ENCODE data around the gene EML4.
A peak's percentile ranks its signal among the peaks of the same experiment; 100 is the strongest.

EML4 gene

GRCh38 chr2:42224422-42225067 is 55.4 kb downstream of the EML4 start:
- H3K4me3 Mint-ChIP-seq: no peak overlapping the region
- DNase-seq: no peak
- H3K27me3 Mint-ChIP-seq (ENCODE audit: low read depth, poor library complexity): no peaks in the 10 kb centered on the region
- H3K9me3 Mint-ChIP-seq: no peaks in the 10 kb centered on the region
- H3K4me1 Mint-ChIP-seq: peaks cover 28% of the 10 kb centered on the region
- TF ChIP-seq CTCF (IDR thresholded peaks at IDR 0.05): no peak
- peak overlapping the region; percentile 2 for H3K27ac Mint-ChIP-seq
- H3K36me3 Mint-ChIP-seq (ENCODE audit: low read depth): peaks cover 31% of the 10 kb centered on the region

- H3K4me3 Mint-ChIP-seq: no peak overlapping the region
- no peaks in the 10 kb centered on the region for H3K27me3 Mint-ChIP-seq (ENCODE audit: low read depth, poor library complexity)
- peaks cover 30% of the 10 kb centered on the region for H3K36me3 Mint-ChIP-seq (ENCODE audit: low read depth)
- H3K4me1 Mint-ChIP-seq: peaks cover 34% of the 10 kb centered on the region
- no peak for DNase-seq
- no peaks in the 10 kb centered on the region for H3K9me3 Mint-ChIP-seq
- TF ChIP-seq CTCF (IDR thresholded peaks at IDR 0.05): no peak
- H3K27ac Mint-ChIP-seq: no peak overlapping the region
Measured at GRCh38 chr2:42225573-42225972, 56.4 kb downstream of the EML4 start.

- TF ChIP-seq CTCF (IDR thresholded peaks at IDR 0.05): no peak
- Mint-ChIP-seq H3K9me3 (no peaks in the 10 kb centered on the region), H3K36me3 (ENCODE audit: low read depth) (peaks cover 14% of the 10 kb centered on the region), H3K27me3 (ENCODE audit: low read depth, poor library complexity) (no peaks in the 10 kb centered on the region), H3K4me1 (peaks cover 44% of the 10 kb centered on the region), H3K27ac (peak overlapping the region; percentile 84), H3K4me3 (no peak overlapping the region)
- DNase-seq: no peak
Measured at GRCh38 chr2:42227491-42227890, 58.3 kb downstream of the EML4 start.

GRCh38 chr2:42228101-42228500 is 58.9 kb downstream of the EML4 start:
- Mint-ChIP-seq H3K9me3 (no peaks in the 10 kb centered on the region), H3K27ac (no peak overlapping the region), H3K4me1 (peaks cover 46% of the 10 kb centered on the region), H3K4me3 (no peak overlapping the region), H3K27me3 (ENCODE audit: low read depth, poor library complexity) (no peaks in the 10 kb centered on the region), H3K36me3 (ENCODE audit: low read depth) (peaks cover 9% of the 10 kb centered on the region)
- DNase-seq: no peak
- TF ChIP-seq CTCF (IDR thresholded peaks at IDR 0.05): no peak

- H3K27me3 Mint-ChIP-seq (ENCODE audit: low read depth, poor library complexity): no peaks in the 10 kb centered on the region
- peaks cover under 1% of the 10 kb centered on the region for H3K36me3 Mint-ChIP-seq (ENCODE audit: low read depth)
- H3K9me3 Mint-ChIP-seq: no peaks in the 10 kb centered on the region
- no peak overlapping the region for H3K27ac Mint-ChIP-seq
- TF ChIP-seq CTCF (IDR thresholded peaks at IDR 0.05): no peak
- H3K4me1 Mint-ChIP-seq: peaks cover 34% of the 10 kb centered on the region
- DNase-seq: no peak
- no peak overlapping the region for H3K4me3 Mint-ChIP-seq
Measured at GRCh38 chr2:42229949-42230348, 60.8 kb downstream of the EML4 start.

GRCh38 chr2:42230891-42231290 is 61.7 kb downstream of the EML4 start:
- Mint-ChIP-seq H3K4me3 (no peak overlapping the region), H3K36me3 (ENCODE audit: low read depth) (no peaks in the 10 kb centered on the region), H3K27me3 (ENCODE audit: low read depth, poor library complexity) (no peaks in the 10 kb centered on the region), H3K9me3 (no peaks in the 10 kb centered on the region), H3K4me1 (peaks cover 33% of the 10 kb centered on the region), H3K27ac (peak overlapping the region; percentile 69)
- no peak for TF ChIP-seq CTCF (IDR thresholded peaks at IDR 0.05)
- DNase-seq: no peak
